A549 (cell line): ENCODE measurements around the gene MT1HL1.

Source experiments
- BHLHE40 ChIP-seq: IDR thresholded peaks from 2 replicates; pipeline ENCODE4 v1.6.1; 2012; ENCODE audit warnings: low read depth, low read length, inconsistent platforms
- RFX5 ChIP-seq: fragments of 450-650 bp; IDR thresholded peaks from 2 replicates; pipeline ENCODE4 v1.7.1; 2014; ENCODE audit warnings: antibody characterized with exemption, mild to moderate bottlenecking, moderate library complexity
- TF ChIP-seq, protein P1 (sequence below): fragments of >200 bp; sonication (Bioruptor Twin); formaldehyde crosslinking; IDR thresholded peaks from 3 replicates; pipeline ENCODE4 v1.5.1; 2016

DNA sequence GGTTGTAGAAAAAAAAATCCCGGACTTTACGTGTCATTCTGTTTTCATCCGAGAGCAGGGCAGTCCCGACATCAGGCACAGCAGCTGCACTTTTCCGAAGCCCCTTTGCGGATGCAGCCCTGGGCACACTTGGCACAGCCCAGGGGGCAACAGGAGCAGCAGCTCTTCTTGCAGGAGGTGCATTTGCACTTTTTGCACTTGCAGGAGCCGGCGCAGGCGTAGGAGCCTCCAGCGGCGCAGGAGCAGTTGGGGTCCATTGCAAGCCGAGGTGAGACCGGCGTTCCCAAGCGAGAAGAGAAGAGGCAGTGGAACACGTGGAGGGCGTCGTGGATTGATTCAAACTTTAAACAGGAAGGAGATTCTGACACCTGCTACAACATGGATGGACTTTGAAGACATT, at the start of gene MT1HL1:
- no peak for TF ChIP-seq RFX5
- TF ChIP-seq, protein P1, sequence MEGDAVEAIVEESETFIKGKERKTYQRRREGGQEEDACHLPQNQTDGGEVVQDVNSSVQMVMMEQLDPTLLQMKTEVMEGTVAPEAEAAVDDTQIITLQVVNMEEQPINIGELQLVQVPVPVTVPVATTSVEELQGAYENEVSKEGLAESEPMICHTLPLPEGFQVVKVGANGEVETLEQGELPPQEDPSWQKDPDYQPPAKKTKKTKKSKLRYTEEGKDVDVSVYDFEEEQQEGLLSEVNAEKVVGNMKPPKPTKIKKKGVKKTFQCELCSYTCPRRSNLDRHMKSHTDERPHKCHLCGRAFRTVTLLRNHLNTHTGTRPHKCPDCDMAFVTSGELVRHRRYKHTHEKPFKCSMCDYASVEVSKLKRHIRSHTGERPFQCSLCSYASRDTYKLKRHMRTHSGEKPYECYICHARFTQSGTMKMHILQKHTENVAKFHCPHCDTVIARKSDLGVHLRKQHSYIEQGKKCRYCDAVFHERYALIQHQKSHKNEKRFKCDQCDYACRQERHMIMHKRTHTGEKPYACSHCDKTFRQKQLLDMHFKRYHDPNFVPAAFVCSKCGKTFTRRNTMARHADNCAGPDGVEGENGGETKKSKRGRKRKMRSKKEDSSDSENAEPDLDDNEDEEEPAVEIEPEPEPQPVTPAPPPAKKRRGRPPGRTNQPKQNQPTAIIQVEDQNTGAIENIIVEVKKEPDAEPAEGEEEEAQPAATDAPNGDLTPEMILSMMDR: no peak
- TF ChIP-seq BHLHE40: no peak
